SU-DHL-6 (cell line): ENCODE data around the gene ZNF524.

Experiments
- H2AFZ ChIP-seq: fragments of 200-600 bp; sonication (generic); 2 replicates; pipeline ENCODE4 v1.6.1; 2014; ENCODE audit warnings: low read depth, mild to moderate bottlenecking, moderate library complexity, mixed read lengths, antibody characterized with exemption, low read length; ENCODE audit not compliant: severe bottlenecking
- H3F3A ChIP-seq: fragments of 200-600 bp; shearing (Covaris generic); 2 replicates; pipeline ENCODE4 v1.6.0; 2016; ENCODE audit warnings: antibody characterized with exemption, mild to moderate bottlenecking; ENCODE audit not compliant: insufficient read depth
- H3K27ac ChIP-seq: fragments of 200-600 bp; sonication (generic); 2 replicates; pipeline ENCODE4 v1.5.1; 2016; ENCODE audit warnings: low read depth, mild to moderate bottlenecking, low read length, moderate library complexity, mixed read lengths
- H3K27me3 ChIP-seq: fragments of 200-600 bp; sonication (generic), shearing (Covaris generic); 2 replicates; pipeline ENCODE4 v1.6.0; 2014; ENCODE audit warnings: mild to moderate bottlenecking, low read length
- H3K36me3 ChIP-seq: fragments of 200-600 bp; sonication (generic); 2 replicates; pipeline ENCODE4 v1.6.1; 2014; ENCODE audit warnings: mild to moderate bottlenecking, low read length, mixed read lengths
- H3K4me2 ChIP-seq: fragments of 300-600, 200-600 bp; shearing (Covaris generic), sonication (generic); 2 replicates; pipeline ENCODE4 v1.6.0; 2014; ENCODE audit warnings: low read length, low read depth, mild to moderate bottlenecking; ENCODE audit not compliant: poor library complexity, severe bottlenecking
- H3K4me3 ChIP-seq: fragments of 200-600 bp; sonication (generic); 2 replicates; pipeline ENCODE4 v1.5.1; 2014; ENCODE audit warnings: antibody characterized with exemption, low read length, mild to moderate bottlenecking, mixed read lengths; ENCODE audit not compliant: insufficient read depth, poor library complexity, severe bottlenecking
- H3K79me2 ChIP-seq: fragments of 200-600 bp; sonication (generic); 2 replicates; pipeline ENCODE4 v1.6.1; 2014; ENCODE audit warnings: mild to moderate bottlenecking, low read length, moderate library complexity; ENCODE audit not compliant: insufficient read depth
- H3K9ac ChIP-seq: fragments of 200-600 bp; sonication (generic); 2 replicates; pipeline ENCODE4 v1.7.0; 2014; ENCODE audit warnings: mild to moderate bottlenecking, low read length
- H3K9me2 ChIP-seq: fragments of 200-600 bp; sonication (generic); replicated peaks from 2 replicates; pipeline ENCODE4 v1.6.1; 2014; ENCODE audit warnings: low read length; ENCODE audit not compliant: insufficient read depth
- H3K9me3 ChIP-seq: fragments of 200-600 bp; sonication (generic); 2 replicates; pipeline ENCODE4 v1.6.1; 2014; ENCODE audit warnings: low read length, mixed read lengths; ENCODE audit not compliant: insufficient read depth
- H4K20me1 ChIP-seq: fragments of 200-600 bp; sonication (generic); 2 replicates; pipeline ENCODE4 v1.6.1; 2014; ENCODE audit warnings: low read depth, mild to moderate bottlenecking, antibody characterized with exemption, low read length, moderate library complexity, mixed read lengths
- EZH2phosphoT487 ChIP-seq: fragments of 200-600 bp; sonication (generic), shearing (Covaris generic); conservative IDR thresholded peaks from 2 replicates; pipeline ENCODE4 v1.6.1; 2018; ENCODE audit warnings: mild to moderate bottlenecking, antibody characterized with exemption, low read length, moderate library complexity, mixed read lengths
- TF ChIP-seq, protein P1 (sequence below): fragments of 200-600 bp; sonication (generic); IDR thresholded peaks from one replicate; pipeline ENCODE4 v1.5.1; 2017; ENCODE audit warnings: antibody characterized with exemption, mild to moderate bottlenecking, low read length, moderate library complexity; ENCODE audit not compliant: insufficient read depth, poor library complexity, severe bottlenecking

Gene ZNF524

GRCh38 chr19:55596304-55596703 lies 3.8 kb upstream of the ZNF524 start:
- Histone ChIP-seq H3F3A (peaks cover 21% of the 10 kb centered on the region), H3K36me3 (no peaks in the 10 kb centered on the region), H3K4me2 (no peak overlapping the region), H3K27me3 (no peaks in the 10 kb centered on the region), H3K79me2 (no peaks in the 10 kb centered on the region), H3K4me3 (no peak overlapping the region), H4K20me1 (no peaks in the 10 kb centered on the region), H2AFZ (no peak overlapping the region), H3K9me3 (no peaks in the 10 kb centered on the region), H3K9ac (no peak overlapping the region), H3K9me2 (no peaks in the 10 kb centered on the region), H3K27ac (no peak overlapping the region)
- TF ChIP-seq EZH2phosphoT487: no peak
- TF ChIP-seq, protein P1, sequence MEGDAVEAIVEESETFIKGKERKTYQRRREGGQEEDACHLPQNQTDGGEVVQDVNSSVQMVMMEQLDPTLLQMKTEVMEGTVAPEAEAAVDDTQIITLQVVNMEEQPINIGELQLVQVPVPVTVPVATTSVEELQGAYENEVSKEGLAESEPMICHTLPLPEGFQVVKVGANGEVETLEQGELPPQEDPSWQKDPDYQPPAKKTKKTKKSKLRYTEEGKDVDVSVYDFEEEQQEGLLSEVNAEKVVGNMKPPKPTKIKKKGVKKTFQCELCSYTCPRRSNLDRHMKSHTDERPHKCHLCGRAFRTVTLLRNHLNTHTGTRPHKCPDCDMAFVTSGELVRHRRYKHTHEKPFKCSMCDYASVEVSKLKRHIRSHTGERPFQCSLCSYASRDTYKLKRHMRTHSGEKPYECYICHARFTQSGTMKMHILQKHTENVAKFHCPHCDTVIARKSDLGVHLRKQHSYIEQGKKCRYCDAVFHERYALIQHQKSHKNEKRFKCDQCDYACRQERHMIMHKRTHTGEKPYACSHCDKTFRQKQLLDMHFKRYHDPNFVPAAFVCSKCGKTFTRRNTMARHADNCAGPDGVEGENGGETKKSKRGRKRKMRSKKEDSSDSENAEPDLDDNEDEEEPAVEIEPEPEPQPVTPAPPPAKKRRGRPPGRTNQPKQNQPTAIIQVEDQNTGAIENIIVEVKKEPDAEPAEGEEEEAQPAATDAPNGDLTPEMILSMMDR: no peak

DNA sequence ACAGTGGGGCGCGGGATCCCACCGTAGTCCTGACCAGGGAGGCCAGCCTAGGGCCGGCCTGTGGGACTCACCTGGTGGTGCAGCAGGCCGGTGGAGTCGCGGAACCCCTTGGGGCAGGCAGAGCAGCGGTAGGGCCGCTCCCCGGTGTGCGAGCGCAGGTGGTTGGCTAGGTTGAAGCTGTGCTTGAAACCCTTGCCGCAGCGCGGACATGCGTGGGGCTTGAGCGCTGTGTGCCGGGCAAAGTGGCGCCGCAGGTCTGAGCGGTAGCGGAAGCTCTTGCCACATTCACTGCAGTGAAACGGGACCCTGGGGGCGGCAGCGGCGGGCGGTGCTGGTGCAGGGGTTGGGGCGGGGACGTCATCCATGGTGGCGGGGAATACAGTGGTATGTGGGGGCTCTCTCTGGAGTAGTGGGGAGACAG lies 2.6 kb upstream of the ZNF524 start:
- H3K9me3 ChIP-seq: no peaks in the 10 kb centered on the region
- no peaks in the 10 kb centered on the region for H3K79me2 ChIP-seq
- peaks cover 27% of the 10 kb centered on the region for H3F3A ChIP-seq
- H3K27ac ChIP-seq: no peak overlapping the region
- no peaks in the 10 kb centered on the region for H4K20me1 ChIP-seq
- no peaks in the 10 kb centered on the region for H3K36me3 ChIP-seq
- no peak overlapping the region for H2AFZ ChIP-seq
- no peaks in the 10 kb centered on the region for H3K27me3 ChIP-seq
- TF ChIP-seq, protein P1: no peak
- no peak for TF ChIP-seq EZH2phosphoT487
- H3K9me2 ChIP-seq: no peaks in the 10 kb centered on the region
- no peak overlapping the region for H3K4me2 ChIP-seq
- H3K4me3 ChIP-seq: no peak overlapping the region
- H3K9ac ChIP-seq: no peak overlapping the region

DNA sequence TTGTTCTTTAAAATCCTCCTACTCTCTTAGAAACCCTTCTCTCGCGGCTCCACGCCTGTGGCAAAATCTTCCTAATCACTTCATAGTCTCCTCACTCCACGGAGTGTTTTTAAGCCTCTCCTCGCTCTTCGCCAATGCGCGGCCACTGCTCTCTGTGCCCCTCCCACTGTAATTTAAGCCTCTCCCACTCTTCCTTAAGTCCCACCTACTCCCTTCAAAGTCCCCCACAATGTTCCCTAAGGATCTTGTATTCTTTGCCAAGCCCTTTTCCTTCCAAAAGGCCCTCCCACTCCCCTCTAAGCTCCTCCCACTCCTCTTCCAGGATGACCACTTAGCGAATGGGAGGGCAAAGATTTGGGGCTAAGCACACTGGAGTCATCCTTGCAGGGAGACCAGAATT lies 2.1 kb upstream of the ZNF524 start:
- H3K9me2 ChIP-seq: no peaks in the 10 kb centered on the region
- H3K27ac ChIP-seq: no peak overlapping the region
- H4K20me1 ChIP-seq: no peaks in the 10 kb centered on the region
- H3K4me2 ChIP-seq: no peak overlapping the region
- H2AFZ ChIP-seq: no peak overlapping the region
- H3F3A ChIP-seq: peaks cover 27% of the 10 kb centered on the region
- H3K9me3 ChIP-seq: no peaks in the 10 kb centered on the region
- no peaks in the 10 kb centered on the region for H3K36me3 ChIP-seq
- no peak overlapping the region for H3K4me3 ChIP-seq
- TF ChIP-seq, protein P1: no peak
- no peak for TF ChIP-seq EZH2phosphoT487
- no peaks in the 10 kb centered on the region for H3K79me2 ChIP-seq
- no peaks in the 10 kb centered on the region for H3K27me3 ChIP-seq
- H3K9ac ChIP-seq: no peak overlapping the region
